HG03442 (cell line): ENCODE results near the gene OIP5.
"Not testable (repeated sequence)": the region's sequence is repeated elsewhere in the genome, so short reads cannot be mapped to it uniquely, and the experiment has no call there.

Experiments
- ATAC-seq: cut with Tn5 transposase; IDR thresholded peaks from one replicate; pipeline ENCODE4 v1.9.1; 2021; ENCODE audit warnings: mild to moderate bottlenecking, moderate library complexity; ENCODE audit not compliant: unreplicated experiment

The OIP5 gene

GRCh38 chr15:41260924-41261323 is 71.5 kb downstream of the OIP5 start:
- ATAC-seq, result not testable (repeated sequence)

GRCh38 chr15:41259546-41260189 is 72.7 kb downstream of the OIP5 start:
- no peak for ATAC-seq
